NCI-H1417 (cell line): Measurements from ENCODE around the gene PGS1.

Experiments
- DNase-seq, 3 experiments: peaks; one replicate each; lab custom pipeline; 2025; lab: John Stamatoyannopoulos, UW

PGS1 gene

DNA sequence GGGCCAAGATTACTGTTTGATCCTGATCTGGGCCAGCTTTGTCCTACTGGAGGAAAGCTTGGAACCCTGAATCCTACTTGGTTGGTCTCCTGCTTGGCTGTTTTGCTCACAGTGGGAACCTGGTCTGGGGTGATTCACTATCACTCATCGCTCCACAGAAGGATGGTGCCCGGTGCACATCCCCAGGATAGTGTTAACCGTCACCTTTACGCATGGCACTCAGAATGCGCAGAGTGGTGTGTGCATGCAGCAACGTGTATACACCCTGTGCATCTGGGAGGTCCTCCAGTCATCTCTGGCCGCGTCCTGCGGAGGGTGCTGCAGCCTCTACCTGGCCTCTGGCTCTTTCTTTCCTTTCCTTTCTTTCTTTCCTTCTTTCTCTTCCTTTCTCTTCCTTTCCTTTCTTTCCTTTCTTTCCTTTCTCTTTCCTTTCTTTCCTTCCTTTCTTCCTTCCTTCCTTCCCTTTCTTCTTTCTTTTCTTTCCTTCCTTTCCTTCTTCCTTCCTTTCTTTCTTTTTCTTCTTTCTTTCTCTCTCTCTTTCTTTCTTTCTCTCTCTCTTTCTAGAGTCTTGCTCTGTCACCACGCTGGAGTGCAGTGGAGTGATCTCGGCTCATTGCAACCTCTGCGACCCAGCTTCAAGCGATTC, 31.7 kb upstream of the PGS1 start:
- no peak for DNase-seq

DNA sequence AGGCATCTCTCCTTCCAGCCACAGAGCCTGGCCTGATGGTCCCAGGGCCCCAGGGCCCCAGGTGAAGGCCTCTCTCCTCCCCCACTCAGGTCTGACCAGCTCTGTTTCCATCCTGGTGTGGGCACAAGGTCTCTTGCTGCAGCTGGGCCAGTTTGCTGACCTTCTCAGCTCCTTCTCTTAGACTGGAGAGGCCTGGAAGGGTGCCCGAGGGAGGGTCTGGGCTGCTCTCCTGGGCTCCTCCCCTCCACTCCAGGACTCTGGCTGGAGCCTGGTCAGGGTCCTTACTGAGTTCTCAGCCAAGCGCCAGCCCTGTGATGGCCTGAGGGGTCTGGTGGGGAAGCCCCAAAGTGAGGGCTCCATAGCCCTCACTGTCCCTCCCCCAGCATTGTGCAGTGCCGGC, 31.0 kb upstream of the PGS1 start:
- DNase-seq: no peak

DNA sequence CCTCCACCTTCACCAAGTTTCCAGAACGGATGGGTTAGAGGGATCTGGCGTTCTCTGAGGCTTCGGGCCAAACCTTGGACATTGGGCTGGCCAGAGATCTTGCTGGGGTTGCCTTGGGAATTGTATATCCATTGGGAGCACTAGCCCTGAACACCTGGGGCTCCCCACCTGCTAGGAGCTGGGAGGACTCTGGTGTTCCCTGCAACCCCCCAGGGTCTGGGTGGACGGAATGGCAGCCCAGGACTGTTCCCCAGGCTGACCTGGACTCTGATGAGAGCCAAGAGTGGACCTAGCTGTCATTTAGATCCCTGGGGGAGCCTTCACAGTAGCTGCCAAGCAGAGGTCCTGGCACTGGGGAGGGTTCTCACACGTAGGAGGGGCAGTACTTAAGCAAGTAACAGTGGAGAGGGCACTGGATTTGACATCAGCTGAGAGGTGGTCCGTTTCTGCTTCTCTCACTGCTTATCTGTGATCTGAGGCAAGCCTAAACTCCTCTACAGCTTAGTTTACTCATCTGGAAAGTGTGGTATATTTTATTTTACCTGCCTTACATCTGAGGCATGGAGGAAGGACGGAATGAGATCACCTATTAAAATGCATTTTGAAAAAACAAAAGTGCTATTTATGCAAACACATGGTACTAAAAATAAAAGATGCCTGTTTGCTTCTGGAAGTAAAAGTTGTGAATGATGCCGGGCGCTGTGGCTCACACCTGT, 30.2 kb upstream of the PGS1 start:
- DNase-seq: no peak

DNA sequence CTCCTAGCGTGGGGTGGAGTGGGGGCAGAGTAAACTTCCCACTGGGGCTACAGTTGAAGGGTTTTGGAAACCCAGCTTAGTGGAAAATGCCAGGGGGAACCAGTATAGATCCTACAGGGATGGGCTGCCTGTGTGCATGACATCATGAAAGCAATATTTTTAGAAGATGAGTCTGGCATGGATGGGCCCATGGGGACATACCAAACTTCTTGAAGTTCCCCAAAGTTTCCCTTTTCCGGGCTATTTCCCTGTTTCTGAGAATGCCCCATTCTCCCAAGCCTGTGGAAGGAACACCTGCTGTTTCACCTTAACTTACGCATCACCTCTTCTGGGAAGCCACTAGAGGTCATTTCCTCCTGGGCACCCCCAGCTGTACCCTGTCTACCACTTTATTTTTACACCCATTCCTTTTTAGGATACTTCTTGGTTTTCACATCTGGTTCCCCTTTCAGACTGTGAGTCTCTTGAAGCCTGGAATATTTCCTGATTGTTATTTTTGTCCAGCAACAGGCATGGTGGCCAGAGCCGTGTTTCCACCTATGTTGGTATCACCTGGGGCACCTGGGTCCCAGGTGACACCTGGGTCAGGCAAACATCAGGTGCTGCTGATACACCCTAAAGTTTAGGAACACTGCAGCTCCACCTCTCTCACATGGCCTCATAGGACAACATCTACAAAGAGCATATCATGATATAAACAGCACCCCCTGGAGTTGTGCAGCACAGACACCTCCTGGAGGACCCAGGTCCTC, 28.4 kb upstream of the PGS1 start:
- no peak for DNase-seq

DNA sequence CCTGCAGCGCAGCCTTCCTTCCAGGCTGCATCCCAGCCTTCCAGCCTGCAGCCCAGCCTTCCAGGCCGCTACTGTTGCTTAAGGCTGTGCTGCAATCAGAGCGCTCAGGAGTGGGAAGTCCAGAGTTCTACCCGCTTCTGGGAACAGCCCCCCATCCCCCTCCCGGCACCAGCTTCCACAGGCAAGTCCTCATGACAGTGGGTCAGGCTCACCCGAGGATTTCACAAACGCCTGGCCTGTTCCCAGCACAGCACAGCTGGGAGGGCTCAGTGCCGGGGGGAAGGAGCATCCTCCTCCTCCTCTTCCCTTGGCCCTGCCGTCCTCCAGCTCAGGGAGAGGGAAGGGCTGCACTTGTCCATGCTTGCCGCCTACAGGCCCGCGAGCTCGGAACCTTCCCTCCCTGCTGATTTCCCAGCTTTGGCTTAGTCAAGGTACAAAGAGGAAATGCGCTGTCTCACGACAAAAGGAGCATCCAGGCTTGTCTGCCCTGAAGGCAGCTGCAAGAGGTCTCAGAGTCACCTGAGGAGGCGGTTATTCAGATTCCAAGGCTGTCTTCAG, 26.9 kb upstream of the PGS1 start:
- DNase-seq: peak in 2 of 3 experiments; percentile 25 to 47

DNA sequence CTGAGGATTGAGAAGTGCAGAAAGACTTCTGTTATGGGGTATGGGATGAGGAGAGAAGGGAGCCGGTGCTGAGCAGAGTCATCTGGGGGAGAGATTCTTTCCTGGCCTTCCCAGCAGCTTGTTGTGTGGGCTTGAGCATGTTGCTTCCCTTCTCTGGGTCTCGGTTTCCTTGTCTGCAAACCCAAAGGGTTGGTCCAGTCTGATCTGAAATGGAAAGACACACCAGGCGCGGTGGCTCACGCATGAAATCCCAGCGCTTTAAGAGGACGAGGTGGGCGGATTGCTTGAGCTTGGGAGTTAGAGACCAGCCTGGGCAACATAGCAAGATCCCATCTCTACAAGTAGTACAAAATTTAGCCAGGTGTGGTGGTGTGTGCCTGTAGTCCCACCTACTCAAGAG, 24.6 kb upstream of the PGS1 start:
- no peak for DNase-seq

DNA sequence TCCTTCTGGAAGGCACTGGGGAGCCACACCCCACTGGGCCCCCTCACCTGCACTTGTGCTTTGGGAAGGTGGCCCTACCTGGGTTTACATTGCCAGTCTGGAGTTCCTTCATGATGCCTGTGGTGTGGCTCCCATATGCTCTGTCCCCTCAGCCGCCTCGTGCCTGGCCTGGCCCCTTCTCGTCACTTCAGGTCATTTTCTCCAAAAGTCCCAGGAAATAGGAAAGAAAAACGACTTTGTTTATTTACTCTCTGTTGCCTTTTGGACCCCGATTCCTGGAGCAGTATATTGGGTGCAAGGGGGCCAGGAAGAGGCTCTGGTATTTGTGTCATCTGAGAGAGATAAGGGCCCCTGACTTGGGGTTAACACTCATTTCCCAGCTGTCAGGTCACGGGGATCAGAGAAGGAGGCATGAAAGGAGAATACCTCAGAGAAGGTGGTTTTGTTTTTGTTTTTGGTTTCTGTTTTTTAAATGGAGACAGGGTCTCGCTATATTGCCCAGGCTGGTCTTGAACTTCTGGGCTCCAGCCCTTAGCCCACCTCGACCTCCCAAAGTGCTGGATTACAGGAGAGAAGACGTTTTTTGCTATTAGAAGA, 23.3 kb upstream of the PGS1 start:
- DNase-seq: no peak

DNA sequence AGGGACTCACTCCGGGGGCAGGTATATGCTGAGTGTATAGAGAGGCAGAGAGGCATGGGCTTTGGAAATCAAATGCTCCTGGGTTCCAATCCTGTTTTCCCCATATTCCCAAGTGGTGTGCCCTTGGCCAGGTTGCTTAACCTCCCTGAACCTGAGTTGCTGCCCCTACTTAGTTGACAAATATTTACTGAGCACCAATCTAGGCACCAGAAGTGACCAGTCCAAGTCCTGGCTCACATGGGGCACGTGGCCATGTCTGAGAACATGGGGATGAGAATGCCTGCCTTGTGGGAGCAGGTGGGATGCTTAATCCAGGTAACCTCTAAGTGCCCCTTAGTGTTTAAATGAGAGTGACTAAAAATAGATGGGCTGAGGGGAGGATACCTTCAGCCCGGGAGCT, 22.7 kb upstream of the PGS1 start:
- no peak for DNase-seq

DNA sequence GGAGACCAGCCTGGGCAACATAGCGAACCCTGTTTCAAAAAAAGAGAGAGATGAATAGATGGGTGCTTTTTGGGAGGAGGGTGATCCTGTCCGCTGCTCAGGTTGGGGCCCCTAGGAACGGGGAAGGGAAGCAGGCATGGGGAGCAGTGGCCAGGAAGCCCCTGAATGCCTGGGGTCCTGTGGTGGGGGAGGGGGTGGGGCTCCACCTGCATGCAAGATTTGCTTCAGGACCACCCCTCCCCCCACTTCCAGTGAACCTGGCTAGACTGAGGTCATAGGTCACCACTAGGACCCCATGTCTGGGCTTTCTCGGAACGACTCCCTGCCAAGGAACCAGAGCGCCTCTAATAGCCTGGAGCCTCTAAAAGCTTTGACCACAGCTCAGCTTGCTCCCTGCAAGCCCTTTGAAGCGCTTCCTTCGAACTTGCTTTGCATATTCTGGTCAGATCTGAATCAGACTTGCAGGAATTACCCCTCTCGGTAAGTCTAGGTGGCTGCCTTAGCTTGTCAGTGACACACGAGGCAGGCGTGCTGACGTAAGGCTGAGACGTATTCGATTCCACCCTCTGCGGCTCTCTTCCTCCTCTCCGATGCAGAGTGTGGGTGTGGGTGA, 22.2 kb upstream of the PGS1 start:
- DNase-seq: no peak

DNA sequence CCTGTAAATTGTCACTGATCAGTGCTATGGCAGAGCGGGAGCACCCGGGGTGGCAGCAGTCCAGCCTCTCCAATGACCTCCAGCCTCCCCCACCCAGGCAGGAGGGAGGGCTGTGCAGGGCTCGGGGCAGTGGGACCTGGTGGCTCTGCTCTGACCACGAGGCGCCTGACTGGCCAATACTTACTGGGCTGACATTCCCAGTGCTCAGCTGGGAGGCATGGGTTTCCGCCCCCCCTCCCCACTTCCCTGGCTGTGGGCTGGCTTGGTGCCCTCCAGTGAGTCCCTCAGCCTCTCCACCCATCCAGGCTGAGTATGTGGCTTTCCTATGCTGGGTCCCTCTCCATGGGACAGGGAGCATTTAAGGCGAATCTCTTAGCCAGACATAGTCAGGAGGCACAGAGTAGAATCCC, 21.3 kb upstream of the PGS1 start:
- DNase-seq: no peak

DNA sequence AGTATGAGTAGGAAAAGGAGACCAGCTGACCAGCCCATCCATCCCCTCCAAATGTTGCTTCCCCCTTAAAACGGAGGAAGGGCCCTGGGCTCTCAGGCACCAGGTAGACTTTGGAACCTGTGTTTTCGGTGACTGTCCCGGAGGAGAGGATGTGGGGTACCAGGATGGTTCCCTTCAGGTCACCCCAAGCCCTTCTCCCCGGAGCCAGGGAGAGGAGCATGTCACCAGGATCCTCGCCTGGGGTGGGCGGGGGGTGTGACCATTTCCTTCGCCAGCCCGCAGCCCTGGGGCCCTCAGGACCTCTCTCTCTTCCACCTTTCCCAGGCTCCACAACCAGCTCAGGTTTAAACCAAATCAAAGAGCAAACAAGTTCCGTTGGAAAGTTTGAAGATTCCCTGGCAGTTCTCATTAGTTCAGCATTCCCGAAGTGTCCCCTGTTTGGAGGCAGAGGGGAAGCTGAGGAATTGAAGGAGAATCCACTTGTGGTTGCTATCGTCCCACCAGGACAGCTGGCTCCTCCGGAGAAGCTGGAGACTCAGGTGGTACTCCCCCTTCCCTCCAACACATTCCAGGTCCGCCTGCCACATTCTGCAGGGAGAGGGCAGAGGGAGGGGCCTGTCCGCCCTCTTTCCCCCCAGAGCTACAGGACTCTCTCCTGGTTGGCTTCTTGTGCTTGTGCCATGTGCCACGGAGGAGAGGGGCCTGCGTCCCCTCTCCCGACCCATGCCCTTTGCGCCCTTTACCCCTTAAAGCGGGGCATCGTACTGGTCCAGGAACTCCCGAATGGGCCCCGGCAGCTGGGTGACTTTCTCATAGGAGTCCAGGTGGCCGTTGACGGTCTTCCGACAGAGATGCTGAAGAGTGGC, 20.5 kb upstream of the PGS1 start:
- no peak for DNase-seq

DNA sequence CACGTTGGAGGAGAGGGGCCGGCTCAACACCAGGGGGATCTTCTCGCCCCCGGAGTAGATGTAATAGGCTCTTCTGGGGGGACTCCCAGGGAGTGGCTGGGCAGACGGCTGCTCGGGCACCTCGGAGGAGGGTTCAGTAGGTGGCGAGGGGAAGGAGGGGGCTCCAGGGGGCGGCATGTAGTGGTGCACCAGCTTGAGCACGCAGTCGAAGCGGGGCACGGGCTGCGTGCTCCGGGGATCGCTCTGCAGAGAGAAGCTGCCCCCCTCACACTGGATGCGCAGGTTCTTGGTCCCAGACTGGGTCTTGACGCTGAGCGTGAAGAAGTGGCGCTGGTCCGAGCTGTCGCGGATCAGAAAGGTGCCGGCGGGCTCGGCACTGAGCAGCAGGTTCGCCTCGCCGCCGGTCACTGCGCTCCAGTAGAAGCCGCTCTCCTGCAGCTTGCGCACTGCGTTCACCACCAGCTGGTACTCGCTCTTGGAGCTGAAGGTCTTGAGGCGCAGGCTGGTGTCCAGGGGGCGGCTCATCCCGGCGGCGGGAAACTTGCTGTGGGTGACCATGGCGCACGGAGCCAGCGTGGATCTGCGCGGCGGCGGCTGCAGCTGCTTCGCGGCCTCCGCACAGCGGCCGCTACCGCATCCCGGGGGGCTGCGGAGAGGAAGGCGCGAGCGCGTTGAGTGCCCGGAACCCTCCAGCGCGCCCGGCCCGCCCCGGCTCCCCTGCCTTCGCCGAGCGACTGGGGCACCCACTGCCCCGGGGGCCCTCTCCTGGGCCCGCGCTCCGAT, 19.7 kb upstream of the PGS1 start:
- peak in 2 of 3 experiments; percentile 15 to 38 for DNase-seq

DNA sequence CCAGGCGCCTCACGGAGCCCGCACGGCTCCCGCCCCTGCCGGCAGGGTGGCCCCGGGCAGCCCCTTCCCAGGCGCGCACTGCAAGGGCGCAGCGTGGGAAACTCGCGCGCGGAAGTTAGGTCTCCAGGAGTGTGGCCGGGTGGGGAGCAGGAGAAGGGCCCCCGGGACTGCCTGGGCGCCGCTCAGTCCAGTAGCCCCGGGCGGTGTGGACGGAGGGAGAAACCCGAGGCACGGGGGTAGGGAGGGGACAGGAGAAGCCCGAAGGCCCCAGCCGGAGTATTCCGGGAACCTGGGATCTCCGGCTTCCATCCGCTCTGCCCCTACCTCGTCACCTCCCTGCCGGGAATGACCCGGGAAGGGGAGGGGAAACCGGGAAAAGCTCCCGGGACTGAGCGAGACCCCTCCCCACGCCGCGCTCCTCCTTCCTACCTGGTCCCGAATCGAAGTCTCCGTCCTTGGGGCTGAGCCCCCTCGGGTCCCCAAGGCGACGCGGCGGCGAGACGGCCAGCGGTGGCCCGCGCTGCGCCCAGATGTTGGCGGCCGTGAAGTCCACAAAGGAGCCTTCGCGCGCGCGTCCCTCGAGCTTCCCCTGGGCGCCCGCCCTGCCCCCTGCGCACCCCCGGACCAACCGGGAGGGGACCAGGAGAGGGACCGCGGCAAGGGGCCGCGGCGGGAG, 19.0 kb upstream of the PGS1 start:
- DNase-seq: peak; percentile 44 to 84 (median 77)

DNA sequence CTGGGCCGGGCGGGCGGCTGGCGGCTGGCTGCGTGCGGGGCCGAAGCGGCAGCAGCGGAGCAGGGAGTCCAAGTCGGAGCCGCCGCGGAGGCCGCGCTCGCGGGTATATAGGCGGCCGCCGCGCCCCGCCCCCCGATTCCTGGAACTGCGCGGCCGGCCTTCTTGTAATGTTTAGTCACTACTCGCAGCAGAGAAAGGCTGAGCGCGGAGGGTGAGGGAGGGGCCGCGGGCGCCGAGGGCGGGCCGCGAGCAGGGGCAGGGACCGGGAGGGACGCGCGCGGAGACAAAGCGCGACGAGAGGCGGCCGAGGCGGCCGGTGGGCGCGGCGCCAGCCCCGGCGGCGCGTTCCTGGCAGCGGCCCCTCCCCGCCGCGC, 18.5 kb upstream of the PGS1 start, which contains the start of gene SOCS3:
SOCS3 (minus strand) TSS at position 81 of the 374 bp plus-strand sequence. CDS start 982 bp downstream, outside the sequence.
- DNase-seq: peak; percentile 92 to 96 (median 94)

DNA sequence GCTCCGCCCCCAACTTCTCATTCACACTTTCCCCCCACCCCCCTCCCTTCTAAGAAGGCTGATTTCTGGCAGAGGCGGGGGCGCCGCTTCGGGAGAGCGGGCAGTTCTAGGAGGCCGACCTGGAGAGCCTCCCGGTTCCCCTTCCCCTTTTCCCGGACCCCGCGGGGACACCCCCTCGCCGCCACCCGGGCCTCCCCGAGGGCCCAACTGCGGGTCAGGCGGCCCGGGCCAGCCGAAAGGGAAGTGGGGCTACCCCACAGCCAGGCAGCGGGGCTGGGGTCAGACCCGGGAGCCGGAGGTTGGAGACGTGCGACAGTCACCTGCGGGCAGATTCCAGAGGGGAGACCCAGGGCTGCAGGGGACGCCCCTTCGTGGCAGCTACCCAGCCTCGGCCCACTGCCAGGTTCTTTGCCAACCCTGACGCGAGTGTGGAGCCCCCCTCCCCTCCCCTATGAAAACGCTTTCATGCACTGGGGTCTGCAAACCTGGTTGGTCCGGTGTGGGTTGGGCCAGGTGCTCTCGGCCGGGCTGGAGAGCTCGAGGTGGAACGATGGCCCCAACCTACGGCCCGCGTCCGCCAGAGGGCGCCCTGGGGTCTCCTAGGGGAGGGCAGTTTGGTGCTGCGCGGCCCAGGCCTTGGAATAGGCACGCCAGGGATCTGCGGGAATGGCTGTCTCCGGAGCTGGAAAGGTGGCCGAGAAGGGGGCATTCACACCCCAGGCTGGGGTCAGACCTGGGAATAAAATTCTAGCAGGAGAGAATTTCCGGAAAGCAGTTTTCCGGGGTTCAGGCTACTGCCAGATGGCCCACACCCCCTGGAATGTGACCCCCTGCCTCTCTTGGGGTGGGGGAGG, 17.9 kb upstream of the PGS1 start:
- DNase-seq: peak; percentile 86 to 89 (median 87)

DNA sequence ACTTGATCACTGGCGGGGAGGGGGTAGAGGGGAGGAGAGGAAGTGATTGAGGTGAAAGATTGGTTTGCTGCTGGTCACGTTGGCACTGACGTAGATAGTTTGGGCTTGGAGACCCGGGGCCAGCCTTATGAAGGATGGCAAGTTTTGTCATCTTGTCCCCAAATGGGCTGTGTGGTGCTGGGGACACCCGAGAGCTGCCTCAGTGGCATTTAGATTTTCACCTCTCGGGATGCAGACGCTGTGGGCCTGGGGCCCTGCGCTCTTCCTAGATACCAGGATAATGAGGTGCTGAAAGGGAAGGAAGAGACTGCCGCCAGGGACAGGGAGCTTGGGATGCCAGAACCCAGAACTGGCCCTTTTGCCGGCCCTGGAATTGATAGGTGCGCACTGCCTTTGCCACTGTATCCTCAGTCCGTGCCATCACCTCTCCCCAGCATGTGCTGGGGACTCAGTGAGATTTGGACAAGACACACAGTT, 17.2 kb upstream of the PGS1 start:
- no peak for DNase-seq

DNA sequence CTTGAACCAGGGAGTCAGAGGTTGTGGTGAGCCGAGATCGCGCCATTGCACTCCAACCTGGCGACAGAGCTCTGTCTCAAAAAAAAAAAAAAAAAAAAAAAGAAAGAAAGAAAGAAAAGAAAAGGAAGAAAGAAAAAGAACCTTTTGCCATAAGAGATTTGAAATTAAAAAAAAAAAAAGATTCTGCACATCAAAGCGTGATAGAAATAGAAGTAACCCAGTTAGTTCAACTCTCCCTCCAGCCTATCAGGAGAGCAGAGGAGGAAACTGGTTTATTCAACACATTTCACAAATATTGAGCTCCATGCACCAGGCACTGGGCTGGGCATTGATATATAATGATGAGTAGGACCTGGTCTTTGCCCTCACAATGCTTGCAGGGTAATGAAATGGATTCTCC, 16.2 kb upstream of the PGS1 start:
- no peak for DNase-seq

DNA sequence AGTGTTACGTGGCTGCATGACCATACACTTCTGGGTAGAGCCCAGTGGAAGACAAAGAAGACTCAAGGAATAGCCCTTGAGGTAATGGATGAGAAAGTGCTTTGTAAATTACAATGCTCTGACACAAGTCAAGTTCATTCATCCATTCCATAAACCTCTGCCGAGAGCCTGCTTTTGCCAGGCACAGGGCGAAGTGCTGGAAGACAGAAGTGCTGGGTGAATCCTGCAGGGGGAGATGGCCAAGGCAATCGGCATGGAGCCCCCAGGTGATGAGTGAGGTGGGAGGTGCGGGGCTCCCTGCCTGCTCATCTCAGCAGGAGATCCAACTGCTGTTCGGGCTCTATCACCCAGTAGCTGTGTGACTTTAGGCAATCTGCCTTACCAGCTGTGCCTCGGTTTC, 15.8 kb upstream of the PGS1 start:
- peak in 1 of 3 experiments; percentile 62 for DNase-seq
